Calu3 (cell line): ENCODE results near the gene MYL12A. TPM values are rescaled to one million over a fixed set of nuclear protein-coding genes. Genes with fewer than 3 reads are reported as not detected.

ENCODE experiments used
- BruUV-seq: library from RNA; stranded (reverse); fragments of 400-500 nt; replicated peaks from 2 replicates; lab custom pipeline; 2021; lab: Mats Ljungman, UMichigan
- CTCF ChIA-PET: fragments of 300-600 bp; sonication (Branson Sonifier 250); formaldehyde crosslinking; loops from one replicate; lab custom pipeline; 2022; ENCODE audit warnings: antibody characterized with exemption; lab: Charles Lee
- DNase-seq: peaks from one replicate; pipeline ENCODE4 v3.0.0; 2022
- H3K27ac Mint-ChIP-seq: one replicate; pipeline ENCODE4 v1.8.0; 2022; ENCODE audit warnings: mixed read lengths; ENCODE audit not compliant: unreplicated experiment
- H3K27me3 Mint-ChIP-seq: one replicate; pipeline ENCODE4 v1.8.0; 2022; ENCODE audit warnings: mixed read lengths; ENCODE audit not compliant: unreplicated experiment
- H3K36me3 Mint-ChIP-seq: one replicate; pipeline ENCODE4 v1.8.0; 2022; ENCODE audit warnings: mild to moderate bottlenecking, moderate library complexity, mixed read lengths; ENCODE audit not compliant: insufficient read depth, unreplicated experiment
- H3K4me1 Mint-ChIP-seq: one replicate; pipeline ENCODE4 v1.8.0; 2022; ENCODE audit warnings: mild to moderate bottlenecking, low read depth, mixed read lengths; ENCODE audit not compliant: unreplicated experiment
- H3K4me3 Mint-ChIP-seq: one replicate; pipeline ENCODE4 v1.8.0; 2022; ENCODE audit warnings: mild to moderate bottlenecking, low read depth, moderate library complexity, mixed read lengths; ENCODE audit not compliant: unreplicated experiment
- H3K9me3 Mint-ChIP-seq: one replicate; pipeline ENCODE4 v1.8.0; 2022; ENCODE audit warnings: low read depth, mixed read lengths; ENCODE audit not compliant: unreplicated experiment
- intact Hi-C: fragments of 100-400 bp; cut with micrococcal nuclease; formaldehyde crosslinking; loops from one replicate; pipeline ENCODE4 v1.10.0; 2022; ENCODE audit not compliant: unreplicated experiment
- total RNA-seq: library from RNA; stranded (reverse); gene quantifications from 2 replicates; pipeline ENCODE4 v1.2.3, GENCODE V29; 2022
- TF ChIP-seq, protein P1 (sequence below): fragments of 200-600 bp; IDR thresholded peaks from one replicate; pipeline ENCODE4 v1.8.0; 2022; ENCODE audit warnings: antibody characterized with exemption; ENCODE audit not compliant: unreplicated experiment

MYL12A gene
- total RNA-seq, 1 experiment from 2014 or later = 428 TPM

DNA sequence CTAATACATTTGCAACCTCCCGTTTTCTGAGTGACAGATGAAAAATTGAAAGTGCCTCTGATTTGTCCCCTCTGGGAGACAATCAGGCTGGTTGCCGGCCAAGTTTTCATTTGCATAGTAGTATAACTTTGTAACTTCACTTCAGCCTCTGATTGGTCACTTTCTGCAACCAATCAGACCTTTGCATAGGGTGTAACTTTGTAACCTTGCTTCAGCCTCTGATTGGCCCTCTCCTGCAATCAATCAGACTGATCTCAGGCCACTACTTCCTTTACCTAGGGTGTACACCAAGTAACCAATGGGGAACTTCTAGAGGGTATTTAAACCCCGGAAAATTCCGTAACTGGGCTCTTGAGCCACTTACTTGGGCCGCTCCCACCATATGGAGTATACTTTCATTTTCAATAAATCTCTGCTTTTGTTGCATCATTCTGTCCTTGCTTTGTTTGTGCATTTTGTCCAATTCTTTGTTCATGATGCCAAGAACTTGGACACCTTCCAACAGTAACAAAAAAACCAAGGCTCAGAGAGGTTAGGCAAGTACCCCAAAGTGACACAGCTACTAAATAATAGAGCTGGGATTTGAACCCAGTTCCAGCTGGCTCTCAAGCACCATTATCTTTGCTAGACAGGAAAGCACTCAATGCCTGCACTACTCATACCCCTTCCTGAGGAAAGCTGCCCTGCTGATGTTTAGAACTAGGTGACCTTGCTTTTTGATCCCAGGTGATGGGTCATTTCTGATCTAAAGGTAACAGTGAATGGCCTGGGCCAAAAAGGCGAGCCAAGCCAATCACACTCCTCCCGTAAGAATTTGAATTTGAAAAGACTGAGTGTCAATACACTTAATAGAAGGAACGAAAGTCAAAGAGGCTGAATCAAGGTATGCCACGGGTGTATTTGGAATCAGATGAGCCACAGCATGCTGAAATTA is 16.9 kb upstream of the MYL12A start:
- CTCF ChIA-PET = interaction anchor here (0.6 to 0.7 kb wide), 3 partner anchors 7 to 1854 kb away, joined by 3 to 7 read pairs (median 4); no protein-coding TSS in a partner anchor
- intact Hi-C loops = no loop called here
- no peaks in the 10 kb centered on the region for H3K27me3 Mint-ChIP-seq
- no peak for DNase-seq
- H3K9me3 Mint-ChIP-seq = no peaks in the 10 kb centered on the region
- H3K4me3 Mint-ChIP-seq = no peak overlapping the region
- BruUV-seq = no TSS peak
- H3K4me1 Mint-ChIP-seq = peaks cover 10% of the 10 kb centered on the region
- H3K27ac Mint-ChIP-seq = no peak overlapping the region
- peaks cover 2% of the 10 kb centered on the region for H3K36me3 Mint-ChIP-seq
- TF ChIP-seq, protein P1, sequence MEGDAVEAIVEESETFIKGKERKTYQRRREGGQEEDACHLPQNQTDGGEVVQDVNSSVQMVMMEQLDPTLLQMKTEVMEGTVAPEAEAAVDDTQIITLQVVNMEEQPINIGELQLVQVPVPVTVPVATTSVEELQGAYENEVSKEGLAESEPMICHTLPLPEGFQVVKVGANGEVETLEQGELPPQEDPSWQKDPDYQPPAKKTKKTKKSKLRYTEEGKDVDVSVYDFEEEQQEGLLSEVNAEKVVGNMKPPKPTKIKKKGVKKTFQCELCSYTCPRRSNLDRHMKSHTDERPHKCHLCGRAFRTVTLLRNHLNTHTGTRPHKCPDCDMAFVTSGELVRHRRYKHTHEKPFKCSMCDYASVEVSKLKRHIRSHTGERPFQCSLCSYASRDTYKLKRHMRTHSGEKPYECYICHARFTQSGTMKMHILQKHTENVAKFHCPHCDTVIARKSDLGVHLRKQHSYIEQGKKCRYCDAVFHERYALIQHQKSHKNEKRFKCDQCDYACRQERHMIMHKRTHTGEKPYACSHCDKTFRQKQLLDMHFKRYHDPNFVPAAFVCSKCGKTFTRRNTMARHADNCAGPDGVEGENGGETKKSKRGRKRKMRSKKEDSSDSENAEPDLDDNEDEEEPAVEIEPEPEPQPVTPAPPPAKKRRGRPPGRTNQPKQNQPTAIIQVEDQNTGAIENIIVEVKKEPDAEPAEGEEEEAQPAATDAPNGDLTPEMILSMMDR = no peak

DNA sequence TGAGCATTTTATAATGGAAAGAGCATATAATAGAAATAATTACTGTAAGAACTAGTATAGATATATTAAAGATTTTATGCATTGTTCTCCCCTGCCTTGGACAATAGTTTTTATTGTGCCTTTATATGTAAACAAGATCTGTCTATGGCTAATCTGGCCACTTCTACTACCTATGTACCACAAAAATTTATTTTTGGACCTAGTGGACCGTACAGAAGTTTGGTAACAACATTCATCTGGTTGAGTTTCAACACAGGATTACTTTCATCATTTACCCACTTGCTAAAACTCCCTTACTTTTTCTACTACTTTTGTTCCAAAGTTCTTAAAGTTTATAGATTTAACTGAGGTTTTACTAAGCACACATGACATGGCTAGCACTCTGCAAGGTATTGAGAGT is 14.6 kb upstream of the MYL12A start:
- Mint-ChIP-seq H3K36me3 (no peaks in the 10 kb centered on the region), H3K27ac (no peak overlapping the region)
- intact Hi-C loops = no loop called here

DNA sequence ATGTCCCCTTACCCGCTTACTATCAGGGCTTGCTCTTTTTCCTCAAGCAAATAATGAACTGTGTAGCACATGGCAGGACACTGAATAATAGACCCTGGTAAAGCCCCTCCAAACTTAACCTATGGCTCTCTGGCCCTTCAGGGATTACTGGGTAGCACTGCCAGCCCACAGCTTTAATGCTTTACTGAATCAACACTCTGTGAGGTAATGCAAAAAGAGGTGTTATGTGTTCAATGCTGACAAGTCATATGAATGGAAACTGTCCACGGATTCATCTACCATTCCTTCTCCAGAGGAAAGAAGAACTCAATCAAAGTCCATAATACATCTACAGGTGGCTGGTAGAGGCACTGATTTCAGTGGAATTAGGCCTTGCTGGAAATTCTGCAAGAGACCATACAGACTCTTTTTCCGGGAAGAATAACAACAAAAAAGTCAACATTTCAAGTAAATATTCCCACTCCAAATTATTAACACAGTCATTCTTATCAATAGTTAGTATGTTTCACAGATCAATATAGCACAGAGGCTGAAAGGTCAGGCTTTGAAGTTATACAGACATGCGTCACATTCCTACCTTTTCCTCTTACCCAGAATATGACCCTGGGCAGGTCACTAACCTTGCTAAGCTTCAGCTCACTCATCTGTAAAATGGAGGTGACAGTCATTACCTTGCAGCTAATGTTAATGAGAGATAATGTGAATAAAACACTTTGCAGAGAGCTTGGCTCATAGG is 14.0 kb upstream of the MYL12A start:
- BruUV-seq = no TSS peak
- H3K27me3 Mint-ChIP-seq = no peaks in the 10 kb centered on the region
- H3K4me3 Mint-ChIP-seq = no peak overlapping the region
- no peaks in the 10 kb centered on the region for H3K36me3 Mint-ChIP-seq
- H3K9me3 Mint-ChIP-seq = no peaks in the 10 kb centered on the region
- H3K27ac Mint-ChIP-seq = no peak overlapping the region
- CTCF ChIA-PET = interaction anchor here (0.6 to 1.1 kb wide), 2 partner anchors 12 to 83 kb away, joined by 3 to 5 read pairs; no protein-coding TSS in a partner anchor
- DNase-seq = no peak
- TF ChIP-seq, protein P1 = no peak
- no peaks in the 10 kb centered on the region for H3K4me1 Mint-ChIP-seq
- intact Hi-C loops = no loop called here

More for the DNA sequence above, 14.6 kb upstream of the MYL12A start:
- Mint-ChIP-seq H3K4me1 (no peaks in the 10 kb centered on the region), H3K9me3 (no peaks in the 10 kb centered on the region), H3K27me3 (no peaks in the 10 kb centered on the region), H3K4me3 (no peak overlapping the region)
- BruUV-seq = no TSS peak
- CTCF ChIA-PET = no interaction called here
- DNase-seq = no peak
- TF ChIP-seq, protein P1 = no peak

DNA sequence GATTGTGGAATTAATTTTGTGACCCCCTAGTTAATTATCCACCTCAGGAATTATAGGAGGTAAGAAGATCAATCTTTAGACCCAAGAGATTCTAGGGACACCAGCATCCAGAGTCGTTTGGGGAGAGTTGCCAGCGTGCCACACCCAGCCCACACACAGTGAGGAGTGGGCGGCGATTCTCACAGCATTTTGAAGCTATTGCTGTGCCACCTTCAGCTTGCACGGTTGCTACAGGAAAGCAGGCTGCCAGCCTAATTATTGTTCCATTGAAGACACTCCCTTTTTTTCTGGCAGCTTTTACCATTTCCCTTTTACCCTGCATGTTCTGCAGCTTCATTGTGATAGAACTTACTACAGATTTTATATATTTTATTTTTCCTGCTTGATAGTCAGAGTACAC is 13.1 kb upstream of the MYL12A start:
- CTCF ChIA-PET = interaction anchor here (0.6 to 1.1 kb wide), 4 partner anchors 11 to 1807 kb away, joined by 3 to 7 read pairs (median 4); no protein-coding TSS in a partner anchor
- intact Hi-C loops = no loop called here

More for the DNA sequence above, 13.1 kb upstream of the MYL12A start:
- H3K4me1 Mint-ChIP-seq = no peaks in the 10 kb centered on the region
- no peak overlapping the region for H3K27ac Mint-ChIP-seq
- no peaks in the 10 kb centered on the region for H3K27me3 Mint-ChIP-seq
- no peaks in the 10 kb centered on the region for H3K9me3 Mint-ChIP-seq
- DNase-seq = no peak
- BruUV-seq = no TSS peak
- TF ChIP-seq, protein P1 = no peak
- no peak overlapping the region for H3K4me3 Mint-ChIP-seq
- no peaks in the 10 kb centered on the region for H3K36me3 Mint-ChIP-seq
